Measurements from ENCODE around the gene HTT.

HTT gene

GRCh38 chr4:3074078-3074845, at the start of gene HTT, which contains the start of gene HTT-AS:
TSS of gene HTT (plus strand) at chr4:3074681. CDS start at chr4:3074826, 145 bp downstream.
TSS of gene HTT-AS (minus strand) at chr4:3074538.
- peak; percentile 92 for DNase-seq

- DNase-seq: no peak
These were observed 48.6 kb upstream of the HTT start for GRCh38 chr4:3025881-3026280.

GRCh38 chr4:3026540-3026939, 47.9 kb upstream of the HTT start:
- no peak for DNase-seq

- DNase-seq: no peak
These were observed 45.0 kb upstream of the HTT start for GRCh38 chr4:3029464-3029863.

GRCh38 chr4:3030566-3031356, 43.7 kb upstream of the HTT start:
- no peak for DNase-seq

- DNase-seq: no peak
These were observed 43.0 kb upstream of the HTT start for GRCh38 chr4:3031357-3032082.

- DNase-seq: no peak
These were observed 40.2 kb upstream of the HTT start for GRCh38 chr4:3034231-3034630.

GRCh38 chr4:3035249-3035648, 39.2 kb upstream of the HTT start:
- no peak for DNase-seq

GRCh38 chr4:3035674-3036073, 38.8 kb upstream of the HTT start:
- no peak for DNase-seq

GRCh38 chr4:3036131-3036952, 38.1 kb upstream of the HTT start:
- DNase-seq: no peak

- DNase-seq: peak; percentile 10
These were observed 36.5 kb upstream of the HTT start for GRCh38 chr4:3037957-3038461.

GRCh38 chr4:3039706-3040366, 34.6 kb upstream of the HTT start:
- no peak for DNase-seq

GRCh38 chr4:3040452-3041191, 33.9 kb upstream of the HTT start:
- DNase-seq: peak; percentile 23

- DNase-seq: no peak
These were observed 33.0 kb upstream of the HTT start for GRCh38 chr4:3041192-3042142.

- no peak for DNase-seq
These were observed 32.3 kb upstream of the HTT start for GRCh38 chr4:3042226-3042625.

GRCh38 chr4:3043282-3044020, 31.0 kb upstream of the HTT start:
- DNase-seq: no peak

GRCh38 chr4:3044870-3045819, 29.3 kb upstream of the HTT start:
- peak; percentile 44 for DNase-seq

GRCh38 chr4:3046162-3046561, 28.3 kb upstream of the HTT start:
- DNase-seq: peak; percentile 78
